IPS-18c (cell line): ENCODE data around the gene C11orf52.
"Not testable (repeated sequence)": the region's sequence is repeated elsewhere in the genome, so short reads cannot be mapped to it uniquely, and the experiment has no call there.

Experiments
- H3K4me3 ChIP-seq: 2 replicates; pipeline ENCODE4 v1.7.0; 2013; ENCODE audit warnings: low read depth, mild to moderate bottlenecking, low read length, moderate library complexity; ENCODE audit not compliant: insufficient read depth
- H3K9me3 ChIP-seq: one replicate; pipeline ENCODE4 v1.6.1; 2013; ENCODE audit warnings: mild to moderate bottlenecking, low read length, moderate library complexity; ENCODE audit not compliant: control insufficient read depth, insufficient read depth

Gene C11orf52

GRCh38 chr11:111918390-111919256, at the start of gene C11orf52:
TSS of gene C11orf52 (plus strand) at chr11:111918913. CDS start at chr11:111918973, 60 bp downstream.
- Histone ChIP-seq H3K4me3 (0 out of 2 replicates have a peak within 1 kb of the TSS, but pooled peaks have one; percentile 16), H3K9me3 (no peaks in the 10 kb centered on the region)

- H3K9me3 ChIP-seq: no peaks in the 10 kb centered on the region
- no peak overlapping the region for H3K4me3 ChIP-seq
Measured at GRCh38 chr11:111870113-111870512, 48.6 kb upstream of the C11orf52 start.

GRCh38 chr11:111870522-111870885, 48.2 kb upstream of the C11orf52 start:
- peak overlapping the region; percentile 92 for H3K4me3 ChIP-seq
- H3K9me3 ChIP-seq: no peaks in the 10 kb centered on the region

GRCh38 chr11:111870886-111871692, 47.6 kb upstream of the C11orf52 start, which contains the start of gene ALG9:
TSS of gene ALG9 (minus strand) at chr11:111871581. CDS start at chr11:111871482, 99 bp downstream.
- H3K9me3 ChIP-seq: no peaks in the 10 kb centered on the region
- peak within 1 kb of the TSS; percentile 92 for H3K4me3 ChIP-seq

GRCh38 chr11:111871693-111872161, 47.0 kb upstream of the C11orf52 start:
- peak overlapping the region; percentile 92 for H3K4me3 ChIP-seq

GRCh38 chr11:111878385-111878848, 40.3 kb upstream of the C11orf52 start:
- H3K4me3 ChIP-seq: peak overlapping the region; percentile 82; the same call in 1 of the 2 replicates
- H3K9me3 ChIP-seq: no peaks in the 10 kb centered on the region

More at GRCh38 chr11:111871693-111872161, 47.0 kb upstream of the C11orf52 start:
- H3K9me3 ChIP-seq: no peaks in the 10 kb centered on the region

GRCh38 chr11:111878849-111879636, 39.7 kb upstream of the C11orf52 start, which contains the start of the genes CFAP68 and FDXACB1:
TSS of gene CFAP68 (plus strand) at chr11:111879541. CDS start at chr11:111879561, 20 bp downstream.
TSS of gene FDXACB1 (minus strand) at chr11:111879165. CDS start at chr11:111879132, 33 bp downstream.
- H3K4me3 ChIP-seq: peak within 1 kb of the TSS; percentile 82
- H3K9me3 ChIP-seq: no peaks in the 10 kb centered on the region

GRCh38 chr11:111879637-111879960, 39.1 kb upstream of the C11orf52 start:
- H3K4me3 ChIP-seq: peak overlapping the region; percentile 82
- H3K9me3 ChIP-seq: no peaks in the 10 kb centered on the region

- Histone ChIP-seq H3K4me3 (no peak overlapping the region), H3K9me3 (no peaks in the 10 kb centered on the region)
Measured at GRCh38 chr11:111882202-111882601, 36.5 kb upstream of the C11orf52 start.

- not testable (repeated sequence) for H3K9me3 ChIP-seq, H3K4me3 ChIP-seq
Measured at GRCh38 chr11:111885053-111885452, 33.7 kb upstream of the C11orf52 start.

- Histone ChIP-seq H3K4me3 (no peak overlapping the region), H3K9me3 (no peaks in the 10 kb centered on the region)
Measured at GRCh38 chr11:111886032-111886431, 32.7 kb upstream of the C11orf52 start.

GRCh38 chr11:111886844-111887243, 31.9 kb upstream of the C11orf52 start:
- Histone ChIP-seq H3K4me3 (no peak overlapping the region), H3K9me3 (no peaks in the 10 kb centered on the region)

- Histone ChIP-seq H3K9me3 (no peaks in the 10 kb centered on the region), H3K4me3 (no peak overlapping the region)
Measured at GRCh38 chr11:111905411-111905810, 13.3 kb upstream of the C11orf52 start.

- no peak overlapping the region for H3K4me3 ChIP-seq
- no peaks in the 10 kb centered on the region for H3K9me3 ChIP-seq
Measured at GRCh38 chr11:111906680-111907079, 12.0 kb upstream of the C11orf52 start.

GRCh38 chr11:111908639-111909305, 9.9 kb upstream of the C11orf52 start:
- no peaks in the 10 kb centered on the region for H3K9me3 ChIP-seq
- no peak overlapping the region for H3K4me3 ChIP-seq

- Histone ChIP-seq H3K4me3 (no peak overlapping the region), H3K9me3 (no peaks in the 10 kb centered on the region)
Measured at GRCh38 chr11:111909378-111909777, 9.3 kb upstream of the C11orf52 start.
